HG03442 (cell line): ENCODE measurements around the gene ZER1.
A peak's percentile ranks its signal among the peaks of the same experiment; 100 is the strongest.
"Not testable (repeated sequence)": the region's sequence is repeated elsewhere in the genome, so short reads cannot be mapped to it uniquely, and the experiment has no call there.

ENCODE experiments used
- ATAC-seq: cut with Tn5 transposase; IDR thresholded peaks from one replicate; pipeline ENCODE4 v1.9.1; 2021; ENCODE audit warnings: mild to moderate bottlenecking, moderate library complexity; ENCODE audit not compliant: unreplicated experiment

ZER1 gene

GRCh38 chr9:128788445-128788844 lies 16.7 kb upstream of the ZER1 start:
- ATAC-seq, result no peak

- no peak for ATAC-seq
Measured at GRCh38 chr9:128787659-128788058, 15.9 kb upstream of the ZER1 start.

- ATAC-seq, result peak; percentile 80
Measured at GRCh38 chr9:128786681-128787601, 15.2 kb upstream of the ZER1 start, which contains the start of gene TBC1D13. Gene TBC1D13 (plus strand): TSS chr9:128787253. CDS start chr9:128787354, 101 bp downstream.

- ATAC-seq, result no peak
Measured at GRCh38 chr9:128785427-128785826, 13.7 kb upstream of the ZER1 start.

- no peak for ATAC-seq
Measured at GRCh38 chr9:128782669-128783068, 10.9 kb upstream of the ZER1 start.

GRCh38 chr9:128781187-128782070 lies 9.7 kb upstream of the ZER1 start:
- no peak for ATAC-seq

- ATAC-seq, result not testable (repeated sequence)
Measured at GRCh38 chr9:128780093-128780492, 8.4 kb upstream of the ZER1 start.

- no peak for ATAC-seq
Measured at GRCh38 chr9:128774804-128775203, 3.1 kb upstream of the ZER1 start.

GRCh38 chr9:128773049-128773448 lies 1.3 kb upstream of the ZER1 start:
- no peak for ATAC-seq

GRCh38 chr9:128771094-128771721 lies 519 bp downstream of the ZER1 start:
- no peak for ATAC-seq

- ATAC-seq, result no peak
Measured at GRCh38 chr9:128770286-128771030, 1.3 kb downstream of the ZER1 start.

- no peak for ATAC-seq
Measured at GRCh38 chr9:128768606-128769005, 3.1 kb downstream of the ZER1 start.

GRCh38 chr9:128765499-128765898 lies 6.2 kb downstream of the ZER1 start:
- no peak for ATAC-seq

GRCh38 chr9:128764361-128764760 lies 7.4 kb downstream of the ZER1 start:
- ATAC-seq, result no peak

GRCh38 chr9:128762671-128763449 lies 8.9 kb downstream of the ZER1 start:
- ATAC-seq, result no peak

GRCh38 chr9:128757602-128758001 lies 14.1 kb downstream of the ZER1 start:
- ATAC-seq, result no peak

GRCh38 chr9:128753627-128754026 lies 18.1 kb downstream of the ZER1 start:
- ATAC-seq, result no peak

GRCh38 chr9:128750926-128751595 lies 20.7 kb downstream of the ZER1 start:
- no peak for ATAC-seq

GRCh38 chr9:128747241-128747640 lies 24.5 kb downstream of the ZER1 start:
- ATAC-seq, result no peak
